Measurements from ENCODE around the gene CALCOCO2. TPM values are rescaled to one million over a fixed set of nuclear protein-coding genes. Genes with fewer than 3 reads are reported as not detected.
A peak's percentile ranks its signal among the peaks of the same experiment; 100 is the strongest.

CALCOCO2 gene, protein sequence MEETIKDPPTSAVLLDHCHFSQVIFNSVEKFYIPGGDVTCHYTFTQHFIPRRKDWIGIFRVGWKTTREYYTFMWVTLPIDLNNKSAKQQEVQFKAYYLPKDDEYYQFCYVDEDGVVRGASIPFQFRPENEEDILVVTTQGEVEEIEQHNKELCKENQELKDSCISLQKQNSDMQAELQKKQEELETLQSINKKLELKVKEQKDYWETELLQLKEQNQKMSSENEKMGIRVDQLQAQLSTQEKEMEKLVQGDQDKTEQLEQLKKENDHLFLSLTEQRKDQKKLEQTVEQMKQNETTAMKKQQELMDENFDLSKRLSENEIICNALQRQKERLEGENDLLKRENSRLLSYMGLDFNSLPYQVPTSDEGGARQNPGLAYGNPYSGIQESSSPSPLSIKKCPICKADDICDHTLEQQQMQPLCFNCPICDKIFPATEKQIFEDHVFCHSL
- 93.7 and 98.9 TPM in 2 replicates for total RNA-seq

- no peak for TF ChIP-seq CTCF (IDR thresholded peaks at IDR 0.05; ENCODE audit: insufficient read depth, low read depth, low read length)
- DNase-seq (ENCODE audit: low read depth) = peak; percentile 94
- H3K4me3 ChIP-seq (ENCODE audit: low read depth, low read length) = peak within 1 kb of the TSS; percentile 99
Measured at GRCh38 chr17:48830840-48831548, at the start of gene CALCOCO2. TSS of gene CALCOCO2 (plus strand) at chr17:48831035. CDS start at chr17:48841708, 10,673 bp downstream.

GRCh38 chr17:48787828-48788227, 43.0 kb upstream of the CALCOCO2 start:
- TF ChIP-seq CTCF (IDR thresholded peaks at IDR 0.05; ENCODE audit: insufficient read depth, low read depth, low read length) = no peak
- no peak for DNase-seq (ENCODE audit: low read depth)

DNA sequence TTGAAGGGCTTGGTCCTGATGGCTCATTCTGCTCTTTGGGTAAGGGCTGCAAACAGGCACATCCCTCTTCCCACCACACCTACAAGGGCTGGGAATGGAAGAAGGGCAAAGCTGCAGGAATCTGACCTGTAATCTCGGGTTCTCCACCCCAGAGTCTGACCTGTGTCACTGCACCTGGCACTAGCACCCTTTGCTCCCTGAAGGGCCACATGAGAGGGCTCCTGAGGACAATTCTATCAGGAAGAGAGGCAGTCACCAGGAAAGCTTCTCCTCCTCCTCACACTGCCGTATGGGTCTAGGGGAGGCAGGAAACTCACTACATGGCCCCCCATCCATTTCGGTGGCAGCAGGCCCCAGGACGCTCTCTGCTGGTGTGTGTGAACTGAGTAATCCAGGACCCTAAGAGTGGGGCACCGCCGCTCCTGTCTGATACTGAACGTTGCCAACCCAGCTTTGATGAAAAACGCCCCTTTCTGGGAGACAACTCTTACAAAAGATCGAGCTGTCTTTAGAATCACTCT, 40.2 kb upstream of the CALCOCO2 start:
- no peak for TF ChIP-seq CTCF (IDR thresholded peaks at IDR 0.05; ENCODE audit: insufficient read depth, low read depth, low read length)
- DNase-seq (ENCODE audit: low read depth) = no peak
- H3K4me3 ChIP-seq (ENCODE audit: low read depth, low read length) = no peak overlapping the region

More at GRCh38 chr17:48787828-48788227, 43.0 kb upstream of the CALCOCO2 start:
- no peak overlapping the region for H3K4me3 ChIP-seq (ENCODE audit: low read depth, low read length)

GRCh38 chr17:48791128-48792032, 39.5 kb upstream of the CALCOCO2 start:
- TF ChIP-seq CTCF (IDR thresholded peaks at IDR 0.05; ENCODE audit: insufficient read depth, low read depth, low read length) = peak; percentile 90
- DNase-seq (ENCODE audit: low read depth) = peak; percentile 90
- H3K4me3 ChIP-seq (ENCODE audit: low read depth, low read length) = no peak overlapping the region

DNA sequence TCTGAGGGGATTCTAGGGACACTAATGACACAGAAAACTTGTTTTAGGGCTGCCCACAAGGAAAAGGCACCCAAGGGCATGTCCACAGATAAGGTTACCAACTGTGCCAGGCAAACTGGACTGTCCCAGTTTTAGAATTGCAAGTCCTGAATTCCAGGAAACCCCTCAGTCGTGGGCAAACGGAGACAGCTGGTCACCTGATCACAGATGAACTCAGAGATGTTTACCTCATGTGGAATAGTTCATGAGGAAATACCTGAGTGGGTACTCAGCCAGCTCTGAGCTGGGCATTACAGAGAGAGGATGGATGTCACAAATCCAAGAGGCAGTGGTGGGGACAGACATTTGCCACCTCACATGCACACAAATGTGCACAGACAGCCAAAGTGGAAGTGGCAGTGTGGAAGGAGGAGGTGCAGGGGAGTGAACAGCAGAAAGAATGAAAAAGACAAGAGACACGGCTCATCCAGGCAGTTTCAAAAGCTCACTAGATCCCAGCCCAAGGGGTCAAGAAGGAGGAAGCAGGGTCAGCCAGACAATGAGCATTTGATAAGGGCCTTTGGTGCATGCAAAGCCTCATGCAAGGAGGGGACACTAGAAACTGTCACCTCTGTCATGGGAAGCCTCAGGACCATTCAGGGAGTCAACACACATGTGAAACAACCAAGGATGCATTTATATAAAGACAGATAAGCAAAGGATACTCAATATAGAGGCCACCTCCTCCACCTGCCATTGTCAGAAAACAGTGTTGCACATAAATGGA, 38.6 kb upstream of the CALCOCO2 start:
- no peak for TF ChIP-seq CTCF (IDR thresholded peaks at IDR 0.05; ENCODE audit: insufficient read depth, low read depth, low read length)
- no peak for DNase-seq (ENCODE audit: low read depth)

More for the DNA sequence above, 38.6 kb upstream of the CALCOCO2 start:
- H3K4me3 ChIP-seq (ENCODE audit: low read depth, low read length) = no peak overlapping the region

Data from fibroblast of villous mesenchyme (primary cell).